Stimulated activated CD4-positive, alpha-beta T cell treated with anti-CD3 and anti-CD28 coated beads, Interleukin-2, amount 100 ng/mL, for 4 hours (primary cell): ENCODE measurements around the gene CLCF1.

Experiments
- DNase-seq: peaks from one replicate; pipeline ENCODE4 v3.0.0-alpha.2; 2020; ENCODE audit warnings: low read depth

Gene CLCF1

GRCh38 chr11:67374571-67375281 lies 1.3 kb upstream of the CLCF1 start:
- no peak for DNase-seq

GRCh38 chr11:67373648-67374570 lies 511 bp upstream of the CLCF1 start:
- peak; percentile 61 for DNase-seq

- DNase-seq: no peak
These were observed 941 bp downstream of the CLCF1 start for GRCh38 chr11:67372321-67372992.

- no peak for DNase-seq
These were observed 1.5 kb downstream of the CLCF1 start for GRCh38 chr11:67371911-67372320.

GRCh38 chr11:67371189-67371910 lies 2.0 kb downstream of the CLCF1 start:
- DNase-seq: no peak

GRCh38 chr11:67370351-67371076 lies 2.9 kb downstream of the CLCF1 start:
- no peak for DNase-seq

GRCh38 chr11:67369801-67370284 lies 3.6 kb downstream of the CLCF1 start:
- DNase-seq: no peak

GRCh38 chr11:67369275-67369674 lies 4.1 kb downstream of the CLCF1 start:
- no peak for DNase-seq

- no peak for DNase-seq
These were observed 4.8 kb downstream of the CLCF1 start for GRCh38 chr11:67368621-67369020.

GRCh38 chr11:67367761-67368227 lies 5.6 kb downstream of the CLCF1 start:
- DNase-seq: no peak

GRCh38 chr11:67366961-67367760 lies 6.2 kb downstream of the CLCF1 start:
- DNase-seq: no peak

- no peak for DNase-seq
These were observed 6.9 kb downstream of the CLCF1 start for GRCh38 chr11:67366546-67366945.

GRCh38 chr11:67365736-67366444 lies 7.5 kb downstream of the CLCF1 start:
- no peak for DNase-seq

GRCh38 chr11:67364783-67365722 lies 8.3 kb downstream of the CLCF1 start:
- DNase-seq: no peak

- no peak for DNase-seq
These were observed 9.2 kb downstream of the CLCF1 start for GRCh38 chr11:67364169-67364568.

GRCh38 chr11:67357831-67358670 lies 15.3 kb downstream of the CLCF1 start:
- no peak for DNase-seq

GRCh38 chr11:67356864-67357561 lies 16.4 kb downstream of the CLCF1 start:
- peak; percentile 50 for DNase-seq
